GM18498 (cell line): Measurements from ENCODE around the gene TCF25.
"Not testable (repeated sequence)": the region's sequence is repeated elsewhere in the genome, so short reads cannot be mapped to it uniquely, and the experiment has no call there.

Source experiments
- ATAC-seq: cut with Tn5 transposase; IDR thresholded peaks from one replicate; pipeline ENCODE4 v1.9.1; 2021; ENCODE audit warnings: mild to moderate bottlenecking, moderate library complexity; ENCODE audit not compliant: unreplicated experiment

Gene TCF25

DNA sequence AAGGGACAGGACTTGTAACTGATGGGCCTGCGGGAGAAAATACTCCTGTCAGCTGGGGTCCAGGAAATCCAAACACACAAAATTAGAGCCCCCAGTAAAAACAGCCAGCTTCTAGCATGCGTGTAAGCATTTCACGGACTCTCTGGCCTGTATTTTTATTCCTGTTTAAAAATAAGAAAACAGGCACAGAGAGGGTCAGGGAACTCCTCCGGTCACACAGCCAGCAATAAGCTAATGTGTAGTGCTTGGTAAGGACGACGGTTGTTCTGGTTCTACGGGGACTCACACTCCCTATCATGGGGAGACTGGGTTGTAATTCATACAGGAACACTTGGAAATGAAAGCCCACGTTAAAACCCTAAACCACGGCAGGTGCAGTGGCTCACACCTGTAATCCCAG lies 1.5 kb upstream of the TCF25 start:
- ATAC-seq: no peak

DNA sequence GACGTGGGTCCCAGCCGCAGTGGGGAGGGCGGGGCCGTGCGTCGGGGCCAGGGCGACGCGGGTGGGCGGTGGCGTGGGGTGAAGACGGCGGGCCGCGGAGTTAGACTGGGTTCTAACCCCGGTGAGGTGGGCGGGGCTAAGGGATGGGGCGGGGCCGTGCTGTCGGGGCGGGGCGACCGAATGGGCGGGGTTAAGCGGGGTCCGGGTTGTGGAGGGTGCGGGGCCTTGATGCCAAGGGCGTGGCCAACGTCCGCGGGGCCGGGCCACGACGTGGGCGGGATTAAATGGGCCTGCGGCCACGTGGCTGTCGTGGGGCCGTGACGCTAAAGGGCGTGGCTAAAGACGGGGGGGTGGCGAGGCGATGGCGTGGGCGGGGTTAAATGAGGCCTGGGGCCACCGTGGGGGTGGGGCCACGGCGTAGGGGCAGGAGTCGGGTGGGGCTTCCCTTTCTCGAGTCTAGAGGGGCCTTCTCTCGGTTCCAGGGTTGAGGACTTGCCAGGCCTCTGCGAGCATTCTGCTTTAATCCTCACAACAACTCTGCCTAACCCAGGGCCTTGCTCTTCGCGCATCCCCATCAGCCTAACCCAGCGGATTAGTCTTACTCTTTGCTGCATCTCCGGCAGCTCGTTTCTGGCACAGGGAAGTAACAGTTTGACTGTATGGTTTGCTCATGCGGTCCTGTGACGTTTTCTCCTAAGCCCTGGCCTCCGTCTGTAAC lies 739 bp downstream of the TCF25 start:
- peak; percentile 69 for ATAC-seq

- not testable (repeated sequence) for ATAC-seq
These were observed 5.7 kb downstream of the TCF25 start for GRCh38 chr16:89879123-89879522.

GRCh38 chr16:89880477-89881367 lies 7.3 kb downstream of the TCF25 start:
- no peak for ATAC-seq

DNA sequence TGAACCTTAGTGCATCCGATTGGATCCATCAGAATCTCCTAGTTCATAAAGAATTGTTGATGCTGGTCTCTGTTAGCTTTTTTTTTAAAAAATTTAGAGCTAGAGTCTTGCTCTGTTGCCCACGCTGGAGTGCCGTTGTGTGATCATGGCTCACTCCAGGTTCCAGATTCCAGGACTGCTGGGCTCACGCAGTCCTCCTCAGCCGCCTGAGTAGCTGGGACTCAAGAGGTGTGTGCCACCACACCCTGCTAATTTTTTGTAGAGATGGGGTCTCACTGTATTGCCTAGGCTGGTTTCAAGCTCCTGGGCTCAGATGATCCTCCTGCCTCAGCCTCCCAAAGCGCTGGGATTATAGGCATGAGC lies 8.0 kb downstream of the TCF25 start:
- ATAC-seq: no peak

DNA sequence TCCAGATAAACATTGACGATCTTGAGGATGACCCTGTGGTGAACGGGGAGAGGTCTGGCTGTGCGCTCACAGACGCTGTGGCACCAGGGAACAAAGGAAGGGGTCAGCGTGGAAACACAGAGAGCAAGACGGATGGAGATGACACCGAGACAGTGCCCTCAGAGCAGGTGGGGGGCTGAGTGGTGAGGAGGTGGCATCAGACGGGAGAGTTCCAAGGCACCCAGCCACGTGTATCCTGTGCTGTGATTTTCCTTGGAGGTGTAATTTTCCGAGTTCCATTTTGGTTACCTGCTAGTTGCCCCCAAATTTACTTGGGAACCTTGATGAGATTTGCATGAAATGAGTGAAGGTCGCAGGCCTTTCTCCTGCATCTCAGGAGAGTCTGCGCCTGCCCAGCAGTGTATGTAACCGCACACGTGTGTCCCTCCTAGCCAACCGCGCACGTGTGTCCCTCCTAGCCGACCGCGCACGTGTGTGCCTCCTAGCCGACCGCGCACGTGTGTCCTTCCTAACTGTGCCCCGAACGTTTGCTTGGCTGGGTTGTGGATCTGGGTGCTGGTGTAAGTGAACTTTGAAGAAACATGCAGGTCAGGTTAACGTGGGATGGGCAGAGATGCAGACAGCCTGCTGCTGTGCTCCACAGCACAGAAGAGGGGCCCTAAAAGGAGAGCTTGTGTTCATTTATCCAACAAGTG lies 10.1 kb downstream of the TCF25 start:
- ATAC-seq: no peak

DNA sequence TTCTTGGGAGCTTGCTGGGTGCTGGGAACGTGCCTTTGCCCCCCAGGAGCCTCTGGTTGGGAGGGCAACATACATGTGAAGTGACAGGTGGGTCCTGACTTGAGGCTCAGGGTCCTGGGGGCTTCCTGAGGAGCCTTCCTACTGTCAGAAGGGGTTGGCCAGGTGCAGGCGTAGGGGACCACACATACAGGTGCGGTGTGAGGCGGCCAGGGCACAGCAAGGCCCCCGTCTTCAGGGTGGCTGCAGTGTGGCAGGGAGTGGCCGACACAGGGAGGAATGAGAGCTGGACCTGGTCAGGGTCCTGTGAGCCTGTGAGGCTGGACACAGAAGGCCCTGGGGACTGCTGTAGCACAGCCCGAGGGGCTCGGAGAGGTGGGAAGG lies 10.6 kb downstream of the TCF25 start:
- no peak for ATAC-seq

- no peak for ATAC-seq
These were observed 13.9 kb downstream of the TCF25 start for GRCh38 chr16:89887243-89887642.

- no peak for ATAC-seq
These were observed 16.8 kb downstream of the TCF25 start for GRCh38 chr16:89890200-89890599.

DNA sequence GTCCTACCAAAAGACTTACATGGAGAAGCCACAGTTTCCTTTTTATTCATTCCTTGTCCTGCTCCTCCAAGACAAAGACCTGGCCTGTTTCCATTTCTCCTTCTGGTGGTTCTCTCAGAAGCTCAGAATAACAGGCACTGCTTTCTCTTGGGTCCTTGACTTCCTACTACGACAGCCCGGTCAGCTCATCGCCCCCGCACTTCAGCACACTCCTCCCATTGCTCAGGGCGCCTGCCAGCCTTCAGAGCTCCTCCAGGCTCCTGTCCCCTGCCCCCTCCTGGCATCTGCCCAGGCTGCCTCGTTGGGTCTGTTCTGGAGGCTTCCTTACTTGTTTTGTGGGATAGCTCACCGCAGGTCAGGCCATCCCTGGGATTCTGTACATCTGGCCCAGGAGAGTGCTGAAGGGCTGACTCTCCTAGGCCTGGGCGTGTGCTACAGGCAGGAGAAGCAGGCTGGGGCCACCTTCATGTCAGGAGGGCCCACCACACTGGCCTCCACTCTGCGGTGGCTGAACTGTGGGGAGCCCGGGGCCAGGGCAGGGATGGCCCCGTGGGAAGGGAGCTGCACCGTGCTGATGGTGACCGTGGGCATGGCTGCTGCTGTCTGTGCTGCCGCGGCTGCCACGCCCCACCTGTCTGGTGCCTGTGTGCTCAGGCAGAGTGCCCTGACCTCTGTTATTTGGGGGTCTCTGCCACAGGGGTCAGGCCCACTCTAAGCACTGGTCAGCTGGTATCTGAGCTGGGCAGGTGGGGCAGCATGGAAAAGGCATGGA lies 17.7 kb downstream of the TCF25 start:
- no peak for ATAC-seq

- ATAC-seq: no peak
These were observed 18.8 kb downstream of the TCF25 start for GRCh38 chr16:89892055-89892630.

- ATAC-seq: no peak
These were observed 19.2 kb downstream of the TCF25 start for GRCh38 chr16:89892635-89893034.

DNA sequence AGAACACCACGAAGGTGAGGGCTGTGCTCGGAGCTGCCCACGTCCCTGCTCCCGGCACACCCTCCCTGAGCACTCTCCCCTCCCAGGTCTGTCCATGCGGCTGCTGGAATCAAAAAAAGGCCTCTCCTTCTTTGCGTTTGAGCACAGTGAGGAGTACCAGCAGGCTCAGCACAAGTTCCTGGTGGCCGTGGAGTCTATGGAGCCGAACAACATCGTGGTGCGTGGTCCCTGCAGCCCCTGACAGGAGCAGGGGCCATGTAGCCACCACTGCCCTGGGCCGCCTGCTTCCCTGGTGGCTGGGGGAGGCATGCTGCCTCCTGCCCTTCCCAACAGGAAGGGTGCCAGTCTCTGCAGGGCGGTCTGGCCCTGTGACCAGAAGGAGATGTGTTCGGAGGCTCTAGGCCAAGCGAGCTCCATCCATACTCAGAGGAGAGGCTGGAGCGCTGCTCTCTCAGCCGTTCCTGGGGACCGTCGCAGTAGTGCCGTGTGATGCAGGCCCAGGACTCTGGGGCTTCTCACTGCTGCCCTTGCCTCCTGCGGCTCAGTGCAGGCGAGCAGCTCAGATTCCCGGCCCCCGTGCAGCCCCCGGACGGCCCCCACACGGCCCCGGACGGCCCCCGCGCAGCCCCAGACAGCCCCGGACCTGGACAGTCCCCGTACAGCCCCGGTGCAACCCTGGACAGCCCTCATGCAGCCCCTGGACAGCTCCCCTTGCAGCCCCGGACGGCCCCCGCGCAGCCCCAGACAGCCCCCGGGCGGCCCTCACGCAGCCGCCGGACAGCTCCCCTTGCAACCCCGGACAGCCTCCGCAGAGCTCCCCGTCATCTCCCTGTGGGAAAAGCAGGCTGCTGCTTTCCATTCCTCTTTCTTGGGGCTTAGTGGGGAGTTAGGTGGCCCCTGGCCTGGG lies 20.5 kb downstream of the TCF25 start:
- ATAC-seq: no peak

GRCh38 chr16:89895482-89896250 lies 22.3 kb downstream of the TCF25 start:
- ATAC-seq: no peak

- ATAC-seq: no peak
These were observed 23.8 kb downstream of the TCF25 start for GRCh38 chr16:89897204-89897603.

DNA sequence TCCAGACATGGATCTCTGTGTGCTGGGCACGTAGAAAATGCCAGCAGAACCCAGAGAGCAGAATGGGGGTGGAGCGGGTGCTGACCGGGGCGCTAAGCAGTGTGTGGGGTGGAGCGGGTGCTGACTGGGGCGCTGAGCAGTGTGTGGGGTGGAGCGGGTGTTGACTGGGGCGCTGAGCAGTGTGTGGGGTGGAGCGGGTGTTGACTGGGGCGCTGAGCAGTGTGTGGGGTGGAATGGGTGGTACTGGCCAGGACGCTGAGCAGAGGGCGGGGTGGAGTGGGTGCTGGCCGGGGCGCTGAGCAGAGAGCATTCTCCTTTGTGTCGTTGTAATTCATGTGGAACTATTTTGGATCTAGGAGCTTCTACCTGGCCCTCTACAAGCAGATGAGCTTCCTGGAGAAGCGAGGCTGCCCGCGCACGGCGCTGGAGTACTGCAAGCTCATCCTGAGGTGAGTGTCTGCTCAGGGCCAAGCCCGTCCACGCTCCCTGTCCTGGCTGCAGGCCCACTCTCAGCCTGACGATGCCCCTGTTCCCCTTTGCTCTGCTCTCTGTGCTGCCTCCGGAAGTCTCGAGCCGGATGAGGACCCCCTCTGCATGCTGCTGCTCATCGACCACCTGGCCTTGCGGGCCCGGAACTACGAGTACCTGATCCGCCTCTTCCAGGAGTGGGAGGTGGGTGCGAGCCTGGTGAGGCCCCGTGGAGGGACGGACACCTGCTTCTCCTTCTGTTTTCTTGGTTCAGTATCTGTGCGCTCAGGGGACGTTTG lies 25.0 kb downstream of the TCF25 start:
- no peak for ATAC-seq

GRCh38 chr16:89899879-89900481 lies 26.6 kb downstream of the TCF25 start:
- no peak for ATAC-seq

- no peak for ATAC-seq
These were observed 27.5 kb downstream of the TCF25 start for GRCh38 chr16:89900885-89901284.
